ENCODE measurements around the gene PHF21A. TPM values are rescaled to one million over a fixed set of nuclear protein-coding genes. Genes with fewer than 3 reads are reported as not detected.

PHF21A gene
- polyA plus RNA-seq, 3 donors, result 6.2 to 95.2 (median 14.0) TPM

GRCh38 chr11:46129133-46129532 lies 7.9 kb upstream of the PHF21A start:
- no peak overlapping the region for H3K27ac Mint-ChIP-seq
- WGBS (ENCODE audit: insufficient coverage), result 100% methylated on average over 1 of the region's 2 CpGs
- no peak for DNase-seq
- no peak overlapping the region for H3K4me2 ChIP-seq (replicated peaks; ENCODE audit: extremely low read depth, low read length, poor library complexity, severe bottlenecking)
- H4K20me1 ChIP-seq (ENCODE audit: insufficient read depth, low read length), result no peaks in the 10 kb centered on the region
- H3K27ac ChIP-seq (ENCODE audit: low read depth in 1 of 2, low read length in 2 of 2), result no peak overlapping the region
- no peaks in the 10 kb centered on the region for H3K9me3 ChIP-seq (replicated peaks in 1 of 2; ENCODE audit: control insufficient read depth in 1 of 2, insufficient read depth in 1 of 2, low read length in 2 of 2)
- H3K9me3 Mint-ChIP-seq, result no peaks in the 10 kb centered on the region
- intact Hi-C loops (cut with micrococcal nuclease), result loop anchor here (5.0 to 10.0 kb wide), 3 partner anchors 178 to 216 kb away; partner anchors contain the start of gene DGKZ (in 1 of the 2)
- H3K27me3 Mint-ChIP-seq (ENCODE audit: low read depth in 3 of 3), result peaks cover 0 to 4% (median 2%) of the 10 kb centered on the region in 3 donors
- H3K4me3 Mint-ChIP-seq, result no peak overlapping the region
- no peaks in the 10 kb centered on the region for H3K79me2 ChIP-seq (ENCODE audit: insufficient read depth, low read length)
- H3K36me3 Mint-ChIP-seq, result no peaks in the 10 kb centered on the region
- H3K9ac ChIP-seq (ENCODE audit: insufficient read depth, low read length, poor library complexity, severe bottlenecking), result no peak overlapping the region
- H3K4me1 Mint-ChIP-seq, result peaks cover 21% of the 10 kb centered on the region
- TF ChIP-seq CTCF (IDR thresholded peaks at IDR 0.05), result no peak
- no peak overlapping the region for H3K4me3 ChIP-seq (replicated peaks in 1 of 3; ENCODE audit: low read depth in 2 of 3, low read length in 3 of 3)
- no peak overlapping the region for H2AFZ ChIP-seq (ENCODE audit: insufficient read depth, low read depth, low read length, poor library complexity, severe bottlenecking)
- no peaks in the 10 kb centered on the region for H3K36me3 ChIP-seq (replicated peaks in 1 of 2; ENCODE audit: control insufficient read depth in 1 of 2, insufficient read depth in 2 of 2, low read length in 2 of 2)
- H3K4me1 ChIP-seq (ENCODE audit: control insufficient read depth in 1 of 2, insufficient read depth in 2 of 2, low read length in 2 of 2), result peaks cover 14 to 19% of the 10 kb centered on the region in 2 donors
- H3K27me3 ChIP-seq (ENCODE audit: control insufficient read depth in 2 of 2, insufficient read depth in 2 of 2, low read length in 2 of 2), result no peaks in the 10 kb centered on the region

- peak overlapping the region; percentile 48 to 95 (median 89) for H3K27ac Mint-ChIP-seq
- Histone ChIP-seq H3K4me3 (replicated peaks in 1 of 3; ENCODE audit: low read depth in 2 of 3, low read length in 3 of 3) (peak overlapping the region in 1 of 3 experiments; percentile 54), H3K9me3 (replicated peaks in 1 of 2; ENCODE audit: control insufficient read depth in 1 of 2, insufficient read depth in 1 of 2, low read length in 2 of 2) (no peaks in the 10 kb centered on the region), H3K79me2 (ENCODE audit: insufficient read depth, low read length) (peaks cover 11% of the 10 kb centered on the region), H2AFZ (ENCODE audit: insufficient read depth, low read depth, low read length, poor library complexity, severe bottlenecking) (peak overlapping the region; percentile 67), H3K27me3 (ENCODE audit: control insufficient read depth in 2 of 2, insufficient read depth in 2 of 2, low read length in 2 of 2) (no peaks in the 10 kb centered on the region), H3K36me3 (replicated peaks in 1 of 2; ENCODE audit: control insufficient read depth in 1 of 2, insufficient read depth in 2 of 2, low read length in 2 of 2) (no peaks in the 10 kb centered on the region), H3K9ac (ENCODE audit: insufficient read depth, low read length, poor library complexity, severe bottlenecking) (no peak overlapping the region), H3K27ac (ENCODE audit: low read depth in 1 of 2, low read length in 2 of 2) (peak overlapping the region in 1 of 2 donors; percentile 67), H3K4me2 (replicated peaks; ENCODE audit: extremely low read depth, low read length, poor library complexity, severe bottlenecking) (peak overlapping the region; percentile 56), H4K20me1 (ENCODE audit: insufficient read depth, low read length) (no peaks in the 10 kb centered on the region), H3K4me1 (ENCODE audit: control insufficient read depth in 1 of 2, insufficient read depth in 2 of 2, low read length in 2 of 2) (peaks cover 24% of the 10 kb centered on the region in 2 donors)
- H3K4me1 Mint-ChIP-seq, result peaks cover 22% of the 10 kb centered on the region
- peak; percentile 72 for TF ChIP-seq CTCF (IDR thresholded peaks at IDR 0.05)
- peak overlapping the region; percentile 55 to 69 for H3K4me3 Mint-ChIP-seq
- DNase-seq, result peak; percentile 84 to 89 (median 87)
- peaks cover 0 to 4% (median 2%) of the 10 kb centered on the region in 3 donors for H3K27me3 Mint-ChIP-seq (ENCODE audit: low read depth in 3 of 3)
- no CpG with 5 or more reads among the region's 5 CpGs for WGBS (ENCODE audit: insufficient coverage)
- intact Hi-C loops (cut with micrococcal nuclease), result loop anchor here (5.0 to 10.0 kb wide), 3 partner anchors 180 to 218 kb away; partner anchors contain the start of gene DGKZ (in 1 of the 2)
- no peaks in the 10 kb centered on the region for H3K9me3 Mint-ChIP-seq
- no peaks in the 10 kb centered on the region for H3K36me3 Mint-ChIP-seq
Measured at GRCh38 chr11:46127150-46127638, 5.9 kb upstream of the PHF21A start.

Data from CD14-positive monocyte (primary cell).